NT2/D1 (cell line): Measurements from ENCODE around the gene AFF3.

Source experiments
- SUZ12 ChIP-seq: IDR thresholded peaks from 2 replicates; pipeline ENCODE4 v1.6.1; 2011; ENCODE audit not compliant: insufficient read length, insufficient read depth; ENCODE audit errors: extremely low read depth
- YY1 ChIP-seq: IDR thresholded peaks from 2 replicates; pipeline ENCODE4 v1.6.1; 2011; ENCODE audit not compliant: insufficient read length, insufficient read depth
- ZNF274 ChIP-seq: IDR thresholded peaks from 2 replicates; pipeline ENCODE4 v1.6.1; 2011; ENCODE audit warnings: mild to moderate bottlenecking, low read depth, low read length

GRCh38 chr2:99636144-99637034 is 506.0 kb downstream of the AFF3 start:
- TF ChIP-seq ZNF274: no peak
- TF ChIP-seq YY1: no peak
- TF ChIP-seq SUZ12: no peak
